ENCODE measurements around the gene IGFL3.
"Not testable (repeated sequence)": the region's sequence is repeated elsewhere in the genome, so short reads cannot be mapped to it uniquely, and the experiment has no call there.

The IGFL3 gene

DNA sequence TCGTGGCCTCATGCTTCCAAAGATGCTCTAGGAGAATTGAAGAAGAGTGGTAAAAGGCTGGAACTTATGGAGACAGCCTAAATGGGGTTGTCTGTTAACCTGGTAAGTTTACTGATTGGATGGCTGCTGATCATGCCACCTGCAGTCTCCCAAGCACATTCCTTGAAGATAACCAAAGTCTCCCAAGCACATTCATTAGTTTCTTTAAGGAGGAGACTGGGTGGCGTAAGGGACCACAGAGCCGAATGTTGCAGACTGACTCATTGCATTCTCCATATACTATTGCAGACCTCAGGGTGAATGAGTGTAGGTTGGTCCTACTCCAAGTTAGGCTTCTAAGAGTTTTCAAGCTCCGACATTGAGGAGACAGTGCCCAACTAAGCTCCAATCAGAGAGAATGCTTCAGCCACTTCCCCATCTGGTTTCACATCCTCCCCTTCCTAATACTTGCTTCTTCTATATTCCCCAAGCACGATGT, at the start of gene IGFL3:
Gene IGFL3 (minus strand): TSS at position 51 of the 478 bp plus-strand sequence. CDS start 39 bp downstream, at position 12.
- in situ Hi-C loops (cut with HindIII; ENCODE audit: low sequenced_read_pairs) = no loop called here

DNA sequence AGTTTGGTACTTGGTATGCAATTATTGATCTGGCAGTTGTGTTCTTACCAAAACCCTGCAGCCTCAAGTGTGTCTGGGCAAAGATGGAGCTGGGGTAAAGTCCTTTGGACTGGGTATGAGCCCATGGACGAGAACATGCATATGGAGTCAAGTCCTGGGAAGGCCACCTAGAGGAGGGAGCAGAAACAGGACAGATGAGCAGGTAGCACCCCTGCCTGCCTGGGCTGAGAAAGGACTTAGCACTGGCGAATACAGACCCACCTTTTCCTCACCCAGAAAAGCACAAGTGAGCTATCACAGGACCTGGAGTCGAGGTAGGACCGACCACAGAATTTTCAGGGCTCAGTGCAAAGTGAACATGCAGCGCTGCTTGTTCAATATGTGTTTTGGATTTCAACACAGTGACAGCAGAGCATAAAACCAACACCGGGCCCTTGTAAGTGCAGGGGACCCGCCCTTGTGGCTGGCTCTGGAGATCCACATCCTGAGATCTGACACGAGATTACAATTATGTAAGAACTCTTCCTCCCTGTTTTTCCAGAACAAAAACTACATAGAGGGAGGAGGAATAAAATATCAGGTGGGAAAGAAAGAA, 49.5 kb upstream of the IGFL3 start:
- in situ Hi-C loops (cut with HindIII; ENCODE audit: low sequenced_read_pairs) = loop anchor here (5.0 kb wide), 3 partner anchors 33 to 78 kb away; no protein-coding TSS in a partner anchor

DNA sequence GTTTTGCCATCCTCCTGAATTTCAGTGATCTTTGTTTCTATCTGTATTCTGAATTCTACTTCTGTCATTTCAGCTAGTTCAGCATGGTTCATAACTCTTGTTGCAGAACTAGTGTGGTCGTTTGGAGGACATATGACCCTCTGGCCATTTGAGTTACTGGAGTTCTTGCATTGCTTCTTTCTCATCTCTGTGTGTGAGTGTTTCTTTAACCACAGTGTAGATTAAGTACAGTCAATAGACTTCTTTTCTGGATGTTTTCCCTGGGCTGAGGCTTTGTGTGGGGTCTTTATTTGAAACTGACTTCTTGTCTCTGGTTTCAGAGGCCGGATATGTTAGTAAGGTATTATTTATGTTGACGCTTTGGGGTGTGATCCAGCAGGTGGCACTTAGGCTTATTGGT, 38.2 kb upstream of the IGFL3 start:
- in situ Hi-C loops (cut with HindIII; ENCODE audit: low sequenced_read_pairs) = no loop called here

DNA sequence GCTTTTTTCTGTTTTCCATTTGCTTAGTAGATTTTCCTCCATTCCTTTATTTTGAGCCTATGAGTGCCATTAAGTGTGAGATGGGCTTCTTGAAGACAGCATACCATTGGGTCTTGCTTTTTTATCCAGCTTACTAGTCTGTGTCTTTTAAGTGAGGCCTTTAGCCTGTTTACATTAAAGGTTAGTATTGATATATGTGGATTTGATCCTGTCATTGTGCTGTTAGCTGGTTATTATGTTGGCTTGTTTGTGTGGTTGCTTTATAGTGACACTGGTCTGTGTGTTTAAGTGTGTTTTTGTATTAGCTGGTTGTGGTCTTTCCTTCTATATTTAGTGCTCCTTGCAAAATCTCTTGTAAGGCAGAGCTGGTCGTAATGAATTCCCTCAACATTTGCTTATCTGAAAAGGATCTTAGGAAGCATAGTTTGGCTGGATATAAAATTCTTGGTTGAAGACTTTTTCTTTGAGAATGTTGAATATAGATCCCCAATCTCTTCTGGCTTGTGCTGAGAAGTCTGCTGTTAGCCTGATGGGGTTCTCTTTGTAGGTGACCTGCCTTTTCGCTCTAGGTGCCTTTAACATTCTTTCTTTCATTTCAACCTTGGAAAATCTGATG, 37.3 kb upstream of the IGFL3 start:
- in situ Hi-C loops (cut with HindIII; ENCODE audit: low sequenced_read_pairs) = not testable (repeated sequence)

DNA sequence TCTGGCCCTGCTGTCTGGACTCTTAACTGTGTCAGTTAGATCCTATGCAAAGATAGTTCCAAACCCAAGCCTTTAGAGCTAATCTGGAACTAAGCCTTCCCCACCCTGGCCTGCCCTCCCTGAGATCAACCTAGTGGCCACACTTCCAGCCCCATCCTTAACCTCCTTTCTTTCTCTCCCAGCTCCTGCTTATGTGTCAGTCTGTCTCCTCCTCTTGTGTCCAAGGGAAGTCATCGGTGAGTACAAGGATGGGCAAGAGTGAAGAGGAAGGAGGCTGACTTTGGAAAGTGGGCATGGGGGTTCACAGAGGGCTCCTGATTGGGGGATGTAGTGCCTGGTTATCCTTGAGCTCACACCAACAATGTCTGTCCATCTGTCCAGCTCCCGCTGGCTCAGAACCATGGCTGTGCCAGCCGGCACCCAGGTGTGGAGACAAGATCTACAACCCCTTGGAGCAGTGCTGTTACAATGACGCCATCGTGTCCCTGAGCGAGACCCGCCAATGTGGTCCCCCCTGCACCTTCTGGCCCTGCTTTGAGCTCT, 35.8 kb upstream of the IGFL3 start:
- in situ Hi-C loops (cut with HindIII; ENCODE audit: low sequenced_read_pairs) = no loop called here

DNA sequence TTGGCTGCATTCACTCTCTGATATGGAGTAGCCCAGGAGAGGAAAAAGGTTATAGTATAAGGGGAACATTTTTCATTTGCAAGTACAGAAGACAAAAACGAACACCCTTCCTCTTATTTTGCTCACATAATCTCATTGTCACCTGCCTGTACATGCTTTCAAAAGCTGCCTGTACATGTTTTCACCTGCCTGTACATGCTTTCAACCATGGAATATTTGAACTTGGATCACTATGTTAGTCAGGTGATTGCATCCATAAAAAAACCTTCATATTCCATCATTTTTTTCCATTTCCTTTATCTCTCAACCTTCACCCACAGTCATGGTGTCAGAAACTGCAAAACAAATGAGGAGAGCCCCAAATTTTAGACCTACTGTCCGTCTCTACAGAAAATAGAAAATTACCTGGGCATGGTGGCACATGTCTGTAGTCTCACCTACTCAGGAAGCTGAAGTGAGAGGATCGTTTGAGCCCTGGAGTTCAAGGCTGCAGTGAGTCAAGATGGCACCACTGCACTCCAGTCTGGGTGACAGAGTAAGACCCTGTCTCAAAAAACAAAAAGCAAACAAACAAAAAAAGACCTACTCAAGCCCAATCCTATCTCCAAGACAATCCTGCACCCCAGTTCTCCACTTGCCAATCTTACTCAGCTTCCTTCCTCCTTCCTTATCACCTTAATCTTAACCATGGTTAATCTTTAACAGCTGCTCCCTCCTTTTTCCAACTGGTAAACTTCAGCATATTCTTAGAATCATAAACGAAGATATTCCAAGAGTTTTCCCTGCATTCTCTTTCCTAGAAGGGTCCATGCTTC, 35.1 kb upstream of the IGFL3 start:
- in situ Hi-C loops (cut with HindIII; ENCODE audit: low sequenced_read_pairs) = no loop called here

DNA sequence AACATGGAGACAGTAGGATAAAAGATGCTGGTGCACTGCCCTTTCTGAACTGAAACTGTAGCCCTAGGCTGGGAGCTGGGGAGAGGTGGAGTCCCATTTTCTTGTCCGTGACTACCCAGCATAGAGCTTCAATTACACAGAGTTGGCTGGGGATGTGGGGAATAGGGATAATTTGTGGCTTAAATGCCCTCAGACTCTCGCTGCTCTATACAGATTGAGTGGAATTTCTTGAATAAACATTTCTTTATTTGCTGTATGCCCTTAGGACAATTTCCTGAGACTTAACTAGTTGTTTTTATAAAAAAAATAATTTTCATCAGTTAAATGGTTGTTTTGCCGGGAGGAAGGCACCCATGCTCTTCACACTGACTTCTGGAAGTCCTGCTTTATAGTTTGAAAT, 30.7 kb upstream of the IGFL3 start:
- in situ Hi-C loops (cut with HindIII; ENCODE audit: low sequenced_read_pairs) = no loop called here

DNA sequence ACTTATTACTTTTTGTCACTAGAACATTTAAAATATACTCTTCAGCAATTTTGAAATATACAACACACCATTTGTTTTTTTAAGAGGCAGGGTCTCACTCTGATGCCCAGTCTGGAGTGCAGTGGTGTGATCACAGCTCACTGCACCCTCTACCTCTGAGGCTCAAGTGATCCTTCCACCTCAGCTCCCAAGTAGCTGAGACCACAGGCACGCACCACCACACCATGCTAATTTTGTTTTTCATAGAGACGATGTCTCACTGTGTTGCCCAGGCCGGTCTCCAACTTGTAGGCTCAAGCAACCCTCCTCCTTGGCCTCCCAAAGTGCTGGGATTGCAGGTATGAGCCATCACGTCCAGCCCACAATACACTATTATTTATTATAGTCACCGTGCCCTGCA, 26.1 kb upstream of the IGFL3 start:
- in situ Hi-C loops (cut with HindIII; ENCODE audit: low sequenced_read_pairs) = loop anchor here (5.0 kb wide), 1 partner anchor 33 kb away; no protein-coding TSS in a partner anchor

DNA sequence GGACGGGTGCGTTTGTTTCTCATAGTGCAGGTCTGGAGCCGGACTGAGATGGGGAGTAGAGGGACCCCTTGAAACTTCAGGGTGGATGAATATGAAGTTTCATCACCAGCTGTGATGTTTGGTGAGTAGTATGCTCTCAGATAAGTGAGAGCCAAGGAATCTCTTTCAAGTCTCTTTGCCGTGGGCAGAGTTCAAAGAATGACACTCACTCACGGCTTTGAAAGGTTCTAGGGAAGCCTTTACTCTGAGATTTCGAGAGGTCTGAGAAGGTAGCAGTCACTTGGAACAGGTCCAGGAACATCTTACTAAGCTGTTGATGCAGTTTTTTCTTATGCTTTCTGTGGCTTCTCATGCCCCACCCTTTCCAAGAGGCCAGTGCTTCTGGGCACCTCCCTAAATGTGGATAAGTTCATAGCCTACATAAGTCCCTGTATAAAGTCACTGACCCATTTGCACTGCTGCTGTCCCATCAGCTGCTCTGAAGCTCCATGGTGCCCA, 23.4 kb upstream of the IGFL3 start, which contains the start of gene IGFL2:
Gene IGFL2 (plus strand): TSS at position 448 of the 498 bp plus-strand sequence. CDS start 41 bp downstream, at position 489.
- in situ Hi-C loops (cut with HindIII; ENCODE audit: low sequenced_read_pairs) = no loop called here

DNA sequence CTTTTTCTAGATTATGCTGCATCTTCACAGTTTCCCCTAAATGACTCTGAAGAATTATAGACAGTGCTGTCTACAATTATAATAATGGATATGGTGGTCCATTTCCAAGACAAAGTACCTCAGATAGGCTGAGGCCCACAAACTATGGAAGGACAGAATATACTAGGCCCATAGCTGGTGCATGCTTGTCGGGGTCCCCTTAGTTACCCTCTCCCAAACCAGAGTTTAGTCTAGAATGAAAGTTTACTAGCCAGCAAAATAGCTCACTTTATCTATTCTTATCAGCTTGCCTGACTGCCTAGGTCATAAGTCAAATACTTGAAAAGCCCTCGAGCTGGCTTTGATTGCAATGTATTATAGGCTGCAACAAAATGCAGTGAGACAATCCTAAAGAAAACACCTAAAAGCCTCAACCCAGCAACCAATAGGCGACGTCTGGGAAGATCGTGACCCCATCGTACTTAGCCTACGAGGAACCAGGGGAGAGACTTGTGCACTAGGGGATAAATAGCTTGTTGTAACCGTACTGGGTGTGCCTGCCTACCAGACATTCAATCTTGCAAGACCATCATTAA, 22.8 kb upstream of the IGFL3 start:
- in situ Hi-C loops (cut with HindIII; ENCODE audit: low sequenced_read_pairs) = no loop called here

DNA sequence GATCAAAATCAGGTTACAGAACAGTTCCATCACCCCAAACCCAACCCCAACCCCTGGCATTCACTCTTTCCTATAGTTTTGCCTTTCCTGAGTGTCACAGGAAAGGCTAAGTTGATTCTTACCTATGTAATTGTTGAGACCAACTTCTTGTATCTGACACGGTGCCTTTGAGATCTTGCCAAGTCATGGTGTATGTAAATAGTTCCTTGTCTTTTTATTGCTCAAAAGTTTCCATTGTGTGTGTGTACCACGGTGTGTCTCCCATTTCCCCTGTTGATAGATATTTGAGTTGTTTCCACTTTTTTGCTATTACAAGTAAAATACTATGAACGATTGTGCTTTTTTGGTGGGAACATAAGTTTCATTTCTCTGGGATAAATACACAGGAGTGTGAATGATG, 20.3 kb upstream of the IGFL3 start:
- in situ Hi-C loops (cut with HindIII; ENCODE audit: low sequenced_read_pairs) = no loop called here

DNA sequence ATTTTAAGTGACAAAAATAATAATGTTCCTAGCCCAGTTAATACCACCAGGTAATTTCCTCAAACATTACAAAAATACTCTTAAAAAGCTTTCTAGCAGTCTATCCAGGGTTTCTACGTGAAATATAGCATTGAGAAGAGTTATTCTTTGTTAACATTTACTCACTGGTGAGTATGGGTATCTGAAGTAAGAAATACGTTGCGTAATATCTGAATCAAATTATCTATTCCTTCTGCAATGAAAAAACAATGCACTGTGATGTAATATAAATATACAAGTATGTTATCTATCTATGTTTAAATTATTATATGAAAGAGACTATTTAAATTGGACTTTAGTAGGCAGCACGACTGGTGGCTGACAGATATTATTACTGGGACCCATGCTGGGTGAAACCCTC, 17.8 kb upstream of the IGFL3 start:
- in situ Hi-C loops (cut with HindIII; ENCODE audit: low sequenced_read_pairs) = no loop called here

DNA sequence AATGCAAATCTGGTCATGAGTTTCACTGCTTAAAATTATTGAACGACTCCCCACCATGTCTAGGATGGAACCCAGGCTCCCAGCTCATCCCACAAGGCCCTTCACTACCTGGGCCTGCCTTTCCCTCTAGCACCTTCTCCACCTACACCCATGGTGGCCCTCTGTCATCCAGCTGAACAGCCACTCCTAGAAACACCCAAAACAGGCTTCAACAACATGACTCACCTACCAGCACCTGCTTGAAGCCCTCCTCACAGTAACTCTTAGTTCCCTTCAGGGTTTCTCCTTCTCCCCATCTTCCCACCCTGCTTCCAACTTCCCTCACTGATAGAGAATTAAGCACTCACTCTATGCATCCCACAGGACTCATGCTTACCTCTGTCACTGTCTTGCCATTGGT, 16.9 kb upstream of the IGFL3 start:
- in situ Hi-C loops (cut with HindIII; ENCODE audit: low sequenced_read_pairs) = no loop called here

DNA sequence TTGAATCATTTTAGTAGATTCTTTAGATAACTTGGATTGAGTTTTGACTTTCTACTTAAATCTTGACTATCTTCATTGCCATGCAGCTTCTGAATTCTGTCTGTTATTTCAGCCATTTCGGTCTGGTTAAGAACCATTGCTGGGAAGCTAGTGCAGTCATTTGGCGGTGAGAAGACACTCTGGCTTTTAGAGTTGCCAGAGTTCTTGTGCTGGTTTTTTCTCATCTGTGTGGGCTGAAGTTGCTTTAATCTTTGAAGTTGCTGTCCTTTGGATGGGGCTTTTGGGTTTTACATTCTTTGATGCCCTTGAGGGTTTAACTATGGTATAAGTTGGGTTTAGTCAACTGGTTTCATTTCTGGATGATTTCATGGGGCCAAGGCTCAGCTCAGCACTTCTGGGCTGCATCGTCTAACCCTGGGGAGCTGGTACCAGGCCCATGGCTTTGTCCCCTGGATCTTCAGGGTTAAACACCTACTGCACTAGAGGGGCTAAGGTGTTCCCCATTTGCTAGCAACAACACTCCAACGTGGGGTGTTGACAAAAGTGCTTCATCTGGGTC, 13.5 kb upstream of the IGFL3 start:
- in situ Hi-C loops (cut with HindIII; ENCODE audit: low sequenced_read_pairs) = no loop called here

DNA sequence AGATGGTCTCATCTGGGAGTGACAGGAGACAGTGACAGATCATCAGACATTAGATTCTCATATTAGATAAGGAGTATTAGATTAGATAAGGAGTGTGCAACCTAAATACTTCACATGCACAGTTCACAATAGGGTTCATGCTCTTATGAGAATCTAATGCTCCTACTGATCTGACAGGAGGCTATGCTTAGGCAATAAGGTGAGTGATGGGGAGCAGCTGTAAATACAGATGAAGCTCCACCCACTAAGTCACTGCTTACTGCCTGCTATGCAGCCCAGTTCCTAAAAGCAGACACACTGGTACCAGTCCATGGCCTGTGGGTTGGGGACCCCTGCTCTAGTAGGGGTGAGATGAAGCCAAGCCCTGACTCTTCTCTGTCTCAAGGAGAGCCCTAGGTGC, 10.0 kb upstream of the IGFL3 start:
- in situ Hi-C loops (cut with HindIII; ENCODE audit: low sequenced_read_pairs) = no loop called here

DNA sequence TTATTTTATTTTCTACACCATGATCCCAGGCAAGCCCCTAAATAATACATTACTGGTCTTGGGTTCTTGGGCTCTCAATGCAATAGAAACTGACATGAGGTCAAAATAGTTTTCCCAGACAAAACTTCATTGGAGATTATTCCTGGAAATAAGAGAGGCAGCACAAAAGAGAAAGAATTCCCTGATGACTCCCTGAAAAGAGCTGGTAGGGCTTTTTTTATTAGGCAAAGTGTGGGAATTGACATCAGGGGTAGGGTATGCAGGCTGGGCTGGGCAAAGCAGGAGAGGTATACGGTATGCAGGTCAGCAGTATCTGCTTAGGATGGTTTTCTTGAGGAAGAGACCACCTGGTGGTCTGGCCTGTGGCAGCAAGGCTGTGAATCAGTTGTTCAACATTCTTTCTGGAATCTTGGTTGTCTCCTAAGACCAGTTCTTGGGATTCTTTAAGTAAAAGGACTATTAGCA, 9.3 kb upstream of the IGFL3 start:
- in situ Hi-C loops (cut with HindIII; ENCODE audit: low sequenced_read_pairs) = no loop called here

DNA sequence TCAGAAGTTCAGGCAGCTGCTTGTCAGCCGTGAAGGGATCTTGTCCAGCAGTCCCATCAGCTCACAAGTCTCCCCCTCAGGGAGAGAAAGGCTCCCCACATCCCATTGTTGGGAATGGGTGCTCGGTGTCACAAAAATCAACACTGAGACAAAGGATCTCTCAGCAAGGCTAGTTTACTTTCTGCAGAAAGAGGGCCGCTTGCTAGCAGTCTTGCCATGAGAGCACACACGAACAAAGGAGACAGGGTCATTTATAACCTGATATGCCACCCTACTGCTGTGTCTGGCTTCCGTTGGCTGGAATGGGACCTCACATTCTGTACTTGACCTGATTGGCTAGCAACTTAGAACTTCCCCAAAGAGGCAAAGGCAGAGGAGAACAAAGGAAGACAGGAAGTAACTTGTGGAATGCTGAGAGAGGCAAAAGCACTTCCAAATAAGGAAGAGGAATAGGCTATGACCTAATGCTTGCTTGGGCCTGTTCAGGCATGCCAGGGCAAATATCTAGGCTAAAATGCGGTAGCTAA, 8.7 kb upstream of the IGFL3 start:
- in situ Hi-C loops (cut with HindIII; ENCODE audit: low sequenced_read_pairs) = no loop called here

DNA sequence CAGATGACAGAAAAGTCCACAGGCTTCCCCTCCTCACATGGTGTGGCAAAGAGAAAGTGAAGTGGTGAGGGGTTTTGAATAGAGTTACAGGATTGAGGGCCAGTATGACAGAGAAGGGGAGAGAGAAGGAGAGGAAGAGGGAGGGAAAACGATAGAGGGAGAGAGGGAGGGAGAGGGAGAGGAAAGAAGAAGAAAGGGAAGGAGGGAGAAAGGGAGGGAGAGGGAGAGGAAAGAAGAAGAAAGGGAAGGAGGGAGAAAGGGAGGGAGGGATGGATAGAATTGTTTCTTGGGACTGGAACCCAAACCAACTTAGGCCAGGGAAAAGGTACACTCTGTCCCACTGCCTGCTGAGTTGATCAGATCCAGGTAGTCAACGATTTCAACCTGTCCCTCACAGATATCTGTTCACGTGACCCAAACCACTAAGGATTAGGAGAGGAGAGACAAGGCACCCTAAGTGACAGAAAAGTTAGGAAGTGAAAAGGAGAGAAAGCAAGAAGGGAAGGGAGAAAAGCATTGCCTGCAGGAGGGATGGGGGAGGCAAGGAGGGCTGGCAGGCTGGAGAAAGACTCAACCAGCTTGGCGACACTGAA, 8.1 kb upstream of the IGFL3 start:
- in situ Hi-C loops (cut with HindIII; ENCODE audit: low sequenced_read_pairs) = no loop called here

DNA sequence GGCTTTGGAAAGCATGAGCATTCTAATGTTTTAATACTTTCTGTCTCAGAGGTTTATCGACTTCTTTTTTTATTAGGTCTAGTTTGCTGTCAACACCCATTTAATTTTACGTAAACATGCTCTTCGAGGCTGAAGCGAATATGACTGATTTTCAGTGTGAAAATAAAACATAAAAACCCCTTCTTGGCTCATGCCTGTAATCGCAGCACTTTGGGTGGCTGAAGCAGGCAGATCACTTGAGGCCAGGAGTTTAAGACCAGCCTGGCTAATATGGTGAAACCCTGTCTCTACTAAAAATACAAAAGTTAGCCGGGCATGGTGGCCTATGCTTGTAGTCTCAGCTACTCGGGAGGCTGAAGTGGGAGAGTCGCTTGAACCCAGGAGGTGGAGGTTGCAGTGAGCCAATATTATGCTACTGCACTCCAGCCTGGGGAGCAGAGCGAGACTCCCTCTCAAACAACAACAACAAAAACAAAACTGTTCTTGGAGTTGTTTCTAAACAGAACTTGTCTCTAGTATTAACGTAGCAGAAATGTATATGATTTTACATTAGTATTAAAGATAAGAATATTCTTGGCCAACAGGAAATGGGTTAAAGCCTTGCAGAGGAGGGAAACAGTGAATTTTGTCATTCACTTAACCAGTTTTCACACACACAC, 7.1 kb upstream of the IGFL3 start:
- in situ Hi-C loops (cut with HindIII; ENCODE audit: low sequenced_read_pairs) = no loop called here
